Parathyroid adenoma (tissue), 2 donors: Measurements from ENCODE around the gene DAPP1.

ENCODE experiments used
- H2AFZ ChIP-seq: fragments of 300-600 bp; sonication (generic); one replicate; pipeline ENCODE4 v1.7.0; 2017; ENCODE audit warnings: antibody characterized with exemption, mild to moderate bottlenecking
- H3K27ac ChIP-seq: fragments of 300-600 bp; sonication (generic); one replicate; pipeline ENCODE4 v1.7.0; 2017
- H3K27me3 ChIP-seq: fragments of 300-600 bp; sonication (generic); one replicate; pipeline ENCODE4 v1.7.0; 2017; ENCODE audit warnings: low read length; ENCODE audit not compliant: control insufficient read depth, insufficient read depth
- H3K36me3 ChIP-seq: fragments of 300-600 bp; sonication (generic); one replicate; pipeline ENCODE4 v1.7.0; 2017; ENCODE audit warnings: low read length; ENCODE audit not compliant: control insufficient read depth, insufficient read depth
- H3K4me1 ChIP-seq: fragments of 300-600 bp; sonication (generic); one replicate; pipeline ENCODE4 v1.7.0; 2017; ENCODE audit warnings: control low read depth
- H3K4me2 ChIP-seq: fragments of 300-600 bp; sonication (generic); one replicate; pipeline ENCODE4 v1.7.0; 2017; ENCODE audit warnings: low read length
- H3K4me3 ChIP-seq: fragments of 300-600 bp; sonication (generic); one replicate; pipeline ENCODE4 v1.7.0; 2017; ENCODE audit warnings: low read depth, low read length
- H3K79me2 ChIP-seq: fragments of 300-600 bp; sonication (generic); one replicate; pipeline ENCODE4 v1.7.0; 2017; ENCODE audit warnings: control low read depth
- H3K9ac ChIP-seq: fragments of 300-600 bp; sonication (generic); one replicate; pipeline ENCODE4 v1.7.0; 2017; ENCODE audit warnings: mild to moderate bottlenecking
- H3K9me3 ChIP-seq: fragments of 300-600 bp; sonication (generic); one replicate; pipeline ENCODE4 v1.7.0; 2017; ENCODE audit warnings: low read length; ENCODE audit not compliant: control insufficient read depth
- CTCF ChIP-seq: fragments of 300-600 bp; sonication (generic); IDR thresholded peaks from one replicate; pipeline ENCODE4 v1.7.0; 2017; ENCODE audit warnings: antibody characterized with exemption, mild to moderate bottlenecking
- donor health status: primary hyperparathyroidism.

DAPP1 gene

GRCh38 chr4:99876946-99877345 is 60.3 kb downstream of the DAPP1 start:
- H3K4me1 ChIP-seq, result no peaks in the 10 kb centered on the region
- H3K9ac ChIP-seq, result no peak overlapping the region
- no peaks in the 10 kb centered on the region for H3K9me3 ChIP-seq
- no peak overlapping the region for H3K4me2 ChIP-seq
- no peaks in the 10 kb centered on the region for H3K27me3 ChIP-seq
- no peak overlapping the region for H3K27ac ChIP-seq
- no peak for TF ChIP-seq CTCF
- H2AFZ ChIP-seq, result no peak overlapping the region
- no peaks in the 10 kb centered on the region for H3K79me2 ChIP-seq
- no peaks in the 10 kb centered on the region for H3K36me3 ChIP-seq
- no peak overlapping the region for H3K4me3 ChIP-seq

- no peaks in the 10 kb centered on the region for H3K4me1 ChIP-seq
- H3K9me3 ChIP-seq, result no peaks in the 10 kb centered on the region
- no peak for TF ChIP-seq CTCF
- H3K27ac ChIP-seq, result no peak overlapping the region
- H3K27me3 ChIP-seq, result no peaks in the 10 kb centered on the region
- no peak overlapping the region for H3K4me3 ChIP-seq
- H3K79me2 ChIP-seq, result no peaks in the 10 kb centered on the region
- H3K9ac ChIP-seq, result no peak overlapping the region
- no peak overlapping the region for H3K4me2 ChIP-seq
- no peaks in the 10 kb centered on the region for H3K36me3 ChIP-seq
- H2AFZ ChIP-seq, result no peak overlapping the region
Measured at GRCh38 chr4:99878604-99879003, 62.0 kb downstream of the DAPP1 start.

GRCh38 chr4:99879458-99879857 is 62.8 kb downstream of the DAPP1 start:
- Histone ChIP-seq H3K27ac (no peak overlapping the region), H3K9ac (no peak overlapping the region), H3K4me1 (no peaks in the 10 kb centered on the region), H3K27me3 (no peaks in the 10 kb centered on the region), H3K36me3 (no peaks in the 10 kb centered on the region), H3K9me3 (no peaks in the 10 kb centered on the region), H3K4me3 (no peak overlapping the region), H2AFZ (no peak overlapping the region), H3K4me2 (no peak overlapping the region), H3K79me2 (no peaks in the 10 kb centered on the region)
- TF ChIP-seq CTCF, result no peak

- Histone ChIP-seq H3K4me1 (no peaks in the 10 kb centered on the region), H3K27me3 (no peaks in the 10 kb centered on the region), H3K9ac (no peak overlapping the region), H3K9me3 (no peaks in the 10 kb centered on the region), H3K4me2 (no peak overlapping the region), H2AFZ (no peak overlapping the region), H3K79me2 (no peaks in the 10 kb centered on the region), H3K27ac (no peak overlapping the region), H3K4me3 (no peak overlapping the region), H3K36me3 (no peaks in the 10 kb centered on the region)
- peak; percentile 10 for TF ChIP-seq CTCF
Measured at GRCh38 chr4:99885063-99885664, 68.5 kb downstream of the DAPP1 start.

- H2AFZ ChIP-seq, result no peak overlapping the region
- H3K27me3 ChIP-seq, result no peaks in the 10 kb centered on the region
- H3K9ac ChIP-seq, result no peak overlapping the region
- no peaks in the 10 kb centered on the region for H3K36me3 ChIP-seq
- H3K27ac ChIP-seq, result no peak overlapping the region
- H3K4me3 ChIP-seq, result no peak overlapping the region
- no peak overlapping the region for H3K4me2 ChIP-seq
- no peaks in the 10 kb centered on the region for H3K79me2 ChIP-seq
- no peak for TF ChIP-seq CTCF
- H3K4me1 ChIP-seq, result no peaks in the 10 kb centered on the region
- H3K9me3 ChIP-seq, result no peaks in the 10 kb centered on the region
Measured at GRCh38 chr4:99885687-99886086, 69.1 kb downstream of the DAPP1 start.
